ENCODE data around the gene COL25A1.

DNA sequence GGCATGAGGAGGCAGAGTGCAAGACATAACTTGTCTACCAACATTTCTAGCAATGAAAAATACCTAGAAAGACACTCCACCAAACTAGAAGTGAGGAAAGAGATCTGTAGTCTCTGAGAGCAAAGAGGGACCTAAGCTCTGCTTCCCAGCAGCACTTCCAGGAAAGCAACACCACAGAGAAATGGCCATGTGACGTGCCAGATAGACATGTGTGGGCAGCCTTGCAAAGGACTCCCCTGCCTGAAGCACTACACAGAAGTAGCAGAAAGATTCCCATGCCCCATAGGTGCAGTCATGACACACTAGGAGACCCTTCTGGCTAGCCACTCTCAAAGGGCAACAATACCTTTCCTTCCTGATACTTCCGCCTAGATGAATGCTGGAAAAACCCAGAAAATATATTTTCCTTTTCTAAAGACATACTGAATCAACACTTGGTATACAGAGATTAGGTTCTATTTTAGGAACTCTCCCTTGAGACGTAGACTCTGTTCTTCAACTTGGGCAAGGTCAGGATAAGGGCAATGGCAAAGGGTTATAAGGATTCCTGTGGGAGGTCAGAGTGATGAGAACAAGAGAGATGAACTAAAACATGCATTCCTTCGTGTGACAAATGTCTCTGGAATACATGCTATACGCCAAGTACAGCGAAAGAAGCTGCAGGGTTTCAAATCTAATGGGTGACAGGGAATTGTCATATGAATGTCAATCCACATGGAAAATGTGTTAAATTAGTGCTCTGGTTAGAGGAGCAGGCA lies 352.1 kb downstream of the COL25A1 start:
- TF ChIP-seq CTCF (IDR thresholded peaks at IDR 0.05; ENCODE audit: extremely low read depth in 1 of 2, insufficient read depth in 1 of 2, low read depth in 1 of 2, low read length in 2 of 2) (no peak), POLR2A (IDR thresholded peaks at IDR 0.05; ENCODE audit: low read depth, low read length) (no peak), JUN (IDR thresholded peaks at IDR 0.05; ENCODE audit: borderline replicate concordance, insufficient read depth, insufficient read length, low read depth) (no peak)
